ENCODE results near the gene SBK3.
"Not testable (repeated sequence)": the region's sequence is repeated elsewhere in the genome, so short reads cannot be mapped to it uniquely, and the experiment has no call there.

The SBK3 gene

GRCh38 chr19:55539090-55539984 lies 6.0 kb downstream of the SBK3 start:
- no peak for DNase-seq

- peak; percentile 33 for DNase-seq
These were observed 7.2 kb downstream of the SBK3 start for GRCh38 chr19:55538132-55538531.

- peak; percentile 93 for DNase-seq
These were observed 7.6 kb downstream of the SBK3 start for GRCh38 chr19:55537741-55538111.

- peak; percentile 66 for DNase-seq
These were observed 8.2 kb downstream of the SBK3 start, which contains the start of gene SBK2 for GRCh38 chr19:55536951-55537740. Gene SBK2 (minus strand): TSS chr19:55537133. CDS start chr19:55536294, 839 bp downstream.

- peak; percentile 42 for DNase-seq
These were observed 9.0 kb downstream of the SBK3 start for GRCh38 chr19:55536366-55536765.

- no peak for DNase-seq
These were observed 9.4 kb downstream of the SBK3 start for GRCh38 chr19:55535965-55536350.

GRCh38 chr19:55535173-55535964 lies 10.0 kb downstream of the SBK3 start:
- no peak for DNase-seq

GRCh38 chr19:55534280-55534679 lies 11.1 kb downstream of the SBK3 start:
- DNase-seq: not testable (repeated sequence)

- no peak for DNase-seq
These were observed 14.3 kb downstream of the SBK3 start for GRCh38 chr19:55530996-55531395.

GRCh38 chr19:55529636-55530234 lies 15.6 kb downstream of the SBK3 start:
- DNase-seq: no peak

- DNase-seq: no peak
These were observed 17.1 kb downstream of the SBK3 start for GRCh38 chr19:55528030-55528803.

GRCh38 chr19:55527197-55528029 lies 17.9 kb downstream of the SBK3 start:
- no peak for DNase-seq

- peak; percentile 93 for DNase-seq
These were observed 18.8 kb downstream of the SBK3 start for GRCh38 chr19:55526216-55527196.

GRCh38 chr19:55525289-55526101 lies 19.8 kb downstream of the SBK3 start:
- DNase-seq: no peak

GRCh38 chr19:55520691-55521292 lies 24.6 kb downstream of the SBK3 start:
- no peak for DNase-seq

- DNase-seq: peak; percentile 93
These were observed 25.7 kb downstream of the SBK3 start for GRCh38 chr19:55519451-55520311.

Measured in NCI-H226 (cell line).